GM19023 (cell line): ENCODE data around the gene LBX2.

ENCODE experiments used
- ATAC-seq: cut with Tn5 transposase; IDR thresholded peaks from one replicate; pipeline ENCODE4 v1.9.1; 2021; ENCODE audit warnings: mild to moderate bottlenecking, moderate library complexity; ENCODE audit not compliant: unreplicated experiment

The LBX2 gene

GRCh38 chr2:74505448-74506246, 6.2 kb upstream of the LBX2 start:
- ATAC-seq = no peak

- no peak for ATAC-seq
These were observed 5.2 kb upstream of the LBX2 start for GRCh38 chr2:74504591-74504990.

GRCh38 chr2:74503506-74504475, 4.4 kb upstream of the LBX2 start:
- no peak for ATAC-seq

GRCh38 chr2:74502720-74503505, 3.5 kb upstream of the LBX2 start:
- peak; percentile 35 for ATAC-seq

GRCh38 chr2:74502147-74502719, 2.8 kb upstream of the LBX2 start:
- ATAC-seq = no peak

- no peak for ATAC-seq
These were observed 2.1 kb upstream of the LBX2 start for GRCh38 chr2:74501335-74502071.

- no peak for ATAC-seq
These were observed 1.2 kb upstream of the LBX2 start for GRCh38 chr2:74500578-74500946.

GRCh38 chr2:74499940-74500577, 656 bp upstream of the LBX2 start:
- ATAC-seq = no peak

GRCh38 chr2:74498500-74499266, 720 bp downstream of the LBX2 start:
- no peak for ATAC-seq

- no peak for ATAC-seq
These were observed 1.5 kb downstream of the LBX2 start for GRCh38 chr2:74497777-74498499.

GRCh38 chr2:74496997-74497776, 2.2 kb downstream of the LBX2 start:
- ATAC-seq = no peak

- no peak for ATAC-seq
These were observed 4.0 kb downstream of the LBX2 start for GRCh38 chr2:74495440-74495839.

- no peak for ATAC-seq
These were observed 5.9 kb downstream of the LBX2 start for GRCh38 chr2:74493546-74493945.

- no peak for ATAC-seq
These were observed 7.5 kb downstream of the LBX2 start for GRCh38 chr2:74491648-74492544.

GRCh38 chr2:74489906-74490305, 9.5 kb downstream of the LBX2 start:
- no peak for ATAC-seq
